Nephron progenitor cell (in vitro differentiated cells): ENCODE data around the gene SMPD3.

Source experiments
- DNase-seq: peaks from one replicate; pipeline ENCODE4 v3.0.0; 2021
- H3K27ac Mint-ChIP-seq: 2 replicates; pipeline ENCODE4 v1.8.0; 2021; ENCODE audit warnings: mild to moderate bottlenecking, moderate library complexity, mixed read lengths
- H3K27me3 Mint-ChIP-seq: 2 replicates; pipeline ENCODE4 v1.8.0; 2021; ENCODE audit warnings: mild to moderate bottlenecking, low read depth, mixed read lengths; ENCODE audit not compliant: poor library complexity
- H3K36me3 Mint-ChIP-seq: 2 replicates; pipeline ENCODE4 v1.8.0; 2021; ENCODE audit warnings: low read depth, mixed read lengths
- H3K4me1 Mint-ChIP-seq: 2 replicates; pipeline ENCODE4 v1.8.0; 2021; ENCODE audit warnings: mixed read lengths
- H3K4me3 Mint-ChIP-seq: 2 replicates; pipeline ENCODE4 v1.8.0; 2021; ENCODE audit warnings: mild to moderate bottlenecking, moderate library complexity, mixed read lengths
- H3K9me3 Mint-ChIP-seq: 2 replicates; pipeline ENCODE4 v1.8.0; 2021; ENCODE audit warnings: mild to moderate bottlenecking, moderate library complexity, mixed read lengths
- TF ChIP-seq, protein P1 (sequence below): fragments of 200-600 bp; sonication (generic); IDR thresholded peaks from 2 replicates; pipeline ENCODE4 v1.5.0; 2021; ENCODE audit warnings: antibody characterized with exemption

SMPD3 gene

DNA sequence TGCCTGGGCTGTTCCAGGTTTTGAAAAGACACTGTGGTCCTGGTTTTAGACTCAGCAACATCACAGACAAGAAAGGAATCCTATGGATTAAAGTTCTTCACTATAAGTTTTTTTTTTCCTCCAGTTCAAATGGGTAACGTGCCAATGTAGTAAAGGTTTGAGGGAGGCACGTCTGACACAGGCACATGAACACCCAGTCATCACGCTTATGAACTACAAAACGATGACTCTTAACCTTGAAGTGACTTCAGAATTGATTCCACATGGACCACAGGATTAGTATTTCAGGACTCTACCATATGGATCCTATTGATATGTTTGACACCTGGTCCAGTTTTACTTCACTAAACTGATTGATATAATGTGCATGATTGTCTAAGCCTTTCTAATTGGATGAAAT is 135.2 kb downstream of the SMPD3 start:
- TF ChIP-seq, protein P1, sequence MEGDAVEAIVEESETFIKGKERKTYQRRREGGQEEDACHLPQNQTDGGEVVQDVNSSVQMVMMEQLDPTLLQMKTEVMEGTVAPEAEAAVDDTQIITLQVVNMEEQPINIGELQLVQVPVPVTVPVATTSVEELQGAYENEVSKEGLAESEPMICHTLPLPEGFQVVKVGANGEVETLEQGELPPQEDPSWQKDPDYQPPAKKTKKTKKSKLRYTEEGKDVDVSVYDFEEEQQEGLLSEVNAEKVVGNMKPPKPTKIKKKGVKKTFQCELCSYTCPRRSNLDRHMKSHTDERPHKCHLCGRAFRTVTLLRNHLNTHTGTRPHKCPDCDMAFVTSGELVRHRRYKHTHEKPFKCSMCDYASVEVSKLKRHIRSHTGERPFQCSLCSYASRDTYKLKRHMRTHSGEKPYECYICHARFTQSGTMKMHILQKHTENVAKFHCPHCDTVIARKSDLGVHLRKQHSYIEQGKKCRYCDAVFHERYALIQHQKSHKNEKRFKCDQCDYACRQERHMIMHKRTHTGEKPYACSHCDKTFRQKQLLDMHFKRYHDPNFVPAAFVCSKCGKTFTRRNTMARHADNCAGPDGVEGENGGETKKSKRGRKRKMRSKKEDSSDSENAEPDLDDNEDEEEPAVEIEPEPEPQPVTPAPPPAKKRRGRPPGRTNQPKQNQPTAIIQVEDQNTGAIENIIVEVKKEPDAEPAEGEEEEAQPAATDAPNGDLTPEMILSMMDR, result no peak
- Mint-ChIP-seq H3K4me1 (peaks cover 33% of the 10 kb centered on the region), H3K27me3 (no peaks in the 10 kb centered on the region), H3K9me3 (no peaks in the 10 kb centered on the region), H3K4me3 (no peak overlapping the region), H3K36me3 (peaks cover 19% of the 10 kb centered on the region), H3K27ac (peak overlapping the region; percentile 44)
- DNase-seq, result no peak

DNA sequence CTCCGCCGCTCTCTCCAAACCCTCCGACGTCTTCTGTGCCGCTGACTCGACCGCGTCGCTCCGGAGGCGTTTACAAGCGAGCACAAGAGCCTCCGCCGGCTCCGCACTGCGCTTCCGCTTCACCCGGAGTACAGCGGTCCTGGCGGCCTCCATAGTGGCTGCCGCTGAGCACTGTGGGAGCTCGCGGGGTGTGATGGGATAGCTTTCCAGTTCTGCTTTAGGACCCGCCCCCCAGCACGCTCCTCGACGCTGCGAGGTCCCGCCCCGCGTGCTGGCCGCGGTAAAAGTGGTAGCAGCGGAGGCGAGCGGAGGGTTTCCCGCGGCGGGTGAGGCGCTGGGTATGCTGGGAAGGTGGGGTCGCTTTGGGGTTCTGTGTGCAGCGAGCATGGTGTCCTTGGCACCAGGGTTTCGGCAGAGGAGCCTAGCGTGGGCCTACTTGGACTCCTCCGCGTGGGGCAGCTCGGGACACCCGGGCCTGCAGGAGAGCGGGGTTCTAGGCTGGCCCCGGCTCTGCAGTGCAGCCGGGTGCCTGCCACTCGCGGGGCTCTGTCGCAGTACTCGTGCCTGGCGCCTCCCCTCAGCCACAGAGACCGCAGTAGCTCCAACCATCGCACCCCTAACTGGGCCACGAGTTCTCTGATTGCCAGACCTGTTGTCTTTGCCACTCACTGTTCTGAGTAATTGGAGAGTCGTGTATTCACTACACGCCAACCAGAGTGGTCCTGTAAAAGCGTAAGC is 137.4 kb downstream of the SMPD3 start, which contains the start of the genes PRMT7 and SLC7A6OS:
PRMT7 (plus strand) TSS at position 246 of the 738 bp plus-strand sequence. CDS start 4,961 bp downstream, outside the sequence.
SLC7A6OS (minus strand) TSS at position 173 of the 738 bp plus-strand sequence; CDS start at position 153, 20 bp downstream.
- Mint-ChIP-seq H3K4me1 (peaks cover 33% of the 10 kb centered on the region), H3K4me3 (peak within 1 kb of the TSS; percentile 95), H3K9me3 (no peaks in the 10 kb centered on the region), H3K27ac (peak within 1 kb of the TSS; percentile 99), H3K27me3 (no peaks in the 10 kb centered on the region), H3K36me3 (peaks cover 18% of the 10 kb centered on the region)
- DNase-seq, result peak; percentile 92
- TF ChIP-seq, protein P1, result no peak

DNA sequence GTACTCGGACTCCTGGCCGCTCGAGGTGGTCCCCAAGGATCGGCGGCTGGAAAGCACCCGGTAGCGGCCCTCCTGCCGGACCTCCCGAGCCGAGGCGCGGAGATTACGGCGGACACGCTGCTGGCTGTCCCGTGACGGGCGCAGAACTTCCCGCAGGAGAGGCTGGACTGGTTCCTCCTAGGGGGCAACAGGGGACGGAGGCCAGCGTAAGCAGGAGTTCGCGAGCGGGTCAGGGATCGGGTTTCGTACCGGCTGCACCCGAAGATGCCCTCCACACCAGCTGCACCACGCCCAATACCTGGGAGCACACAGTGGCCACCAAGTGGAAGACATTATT is 137.9 kb downstream of the SMPD3 start:
- DNase-seq, result peak; percentile 69

DNA sequence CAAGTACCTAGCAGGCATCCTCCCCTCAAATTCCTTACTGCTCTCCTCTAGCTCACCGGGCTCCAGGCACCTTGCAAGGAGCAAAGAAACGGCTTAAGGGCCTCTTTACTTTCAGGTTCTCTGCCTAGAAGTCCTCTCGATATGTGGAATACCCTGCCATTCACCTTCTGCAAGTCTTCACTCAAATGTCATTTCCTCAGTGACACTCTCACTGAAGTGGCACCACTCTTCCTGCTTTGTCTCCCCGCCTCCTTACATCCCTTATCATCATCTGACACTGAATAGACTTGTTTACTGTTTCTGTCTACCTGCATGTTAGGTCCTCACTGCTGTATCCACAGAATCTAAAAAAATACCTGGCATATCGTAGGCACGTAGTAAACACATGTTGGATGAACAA is 138.5 kb downstream of the SMPD3 start:
- Mint-ChIP-seq H3K36me3 (peaks cover 25% of the 10 kb centered on the region), H3K4me1 (peaks cover 33% of the 10 kb centered on the region), H3K27me3 (no peaks in the 10 kb centered on the region), H3K27ac (peak overlapping the region; percentile 99), H3K4me3 (peak overlapping the region; percentile 95), H3K9me3 (no peaks in the 10 kb centered on the region)
- DNase-seq, result no peak
- TF ChIP-seq, protein P1, result no peak

More for the DNA sequence above, 137.9 kb downstream of the SMPD3 start:
- Mint-ChIP-seq H3K9me3 (no peaks in the 10 kb centered on the region), H3K36me3 (peaks cover 19% of the 10 kb centered on the region), H3K4me3 (peak overlapping the region; percentile 95), H3K27ac (peak overlapping the region; percentile 99), H3K27me3 (no peaks in the 10 kb centered on the region), H3K4me1 (peaks cover 33% of the 10 kb centered on the region)
- TF ChIP-seq, protein P1, result no peak
